Measurements from ENCODE around the gene AKT3.

AKT3 gene

DNA sequence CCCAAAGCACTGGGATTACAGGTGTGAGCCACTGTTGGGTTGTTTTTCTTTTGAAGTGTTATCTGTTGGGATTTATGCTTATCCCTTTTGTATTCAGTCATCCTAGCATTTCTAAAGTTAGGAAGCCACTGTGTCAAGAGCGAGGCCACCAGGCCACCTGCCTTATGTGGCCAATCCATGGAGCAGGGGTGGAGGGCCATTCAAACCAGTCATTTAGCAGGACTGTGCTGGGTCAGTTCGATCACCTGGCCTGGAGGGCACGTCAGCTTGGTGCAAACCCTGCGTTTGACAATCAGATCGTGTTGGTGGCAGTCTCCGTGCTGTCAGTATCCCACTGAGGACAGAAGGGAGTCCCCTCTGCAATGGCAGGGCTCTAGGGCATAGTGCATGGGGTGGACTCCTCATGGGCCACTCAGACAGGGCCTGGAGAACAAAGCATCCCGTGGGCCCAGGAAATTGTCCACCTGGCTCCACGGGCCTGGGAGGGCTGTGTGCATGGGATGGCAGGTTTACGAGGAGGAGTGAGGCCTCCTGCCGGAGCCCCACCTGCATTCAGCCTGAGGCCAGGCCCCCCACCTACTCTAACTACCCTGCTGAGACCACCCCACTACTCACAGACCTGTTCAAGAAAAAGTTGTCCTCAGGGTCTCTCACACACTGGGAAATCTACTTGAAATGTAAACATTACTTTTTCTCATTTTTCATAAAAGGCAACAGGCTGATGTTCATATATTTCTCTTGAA lies 351.9 kb downstream of the AKT3 start:
- H3K4me1 ChIP-seq (ENCODE audit: control insufficient read depth, low read length) = no peaks in the 10 kb centered on the region

DNA sequence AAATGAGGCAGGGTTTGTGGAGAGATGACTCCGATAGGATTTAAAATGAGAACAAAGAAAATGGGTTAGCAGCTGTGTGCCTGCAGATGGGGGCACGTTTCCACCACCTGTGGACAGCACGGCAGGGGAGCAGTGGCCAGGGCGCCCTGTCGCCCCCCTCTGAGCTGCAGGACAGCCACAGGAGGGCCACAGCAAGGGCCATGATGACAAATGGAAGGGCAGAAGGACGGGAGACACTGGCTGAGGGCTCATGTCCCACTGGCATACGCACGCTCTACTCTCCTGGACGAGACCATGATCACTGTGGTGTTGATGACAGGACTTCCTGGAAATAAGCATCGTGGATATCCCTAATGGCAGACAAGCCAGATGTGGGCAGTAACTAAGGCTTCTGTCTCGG lies 353.2 kb downstream of the AKT3 start:
- no peaks in the 10 kb centered on the region for H3K4me1 ChIP-seq (ENCODE audit: control insufficient read depth, low read length)
- H4K20me1 ChIP-seq (ENCODE audit: control insufficient read depth, insufficient read depth, low read depth, low read length) = no peaks in the 10 kb centered on the region
- H3K4me3 ChIP-seq (ENCODE audit: low read length) = no peak overlapping the region
- no peak overlapping the region for H3K27ac ChIP-seq (ENCODE audit: low read depth, low read length)
- no peaks in the 10 kb centered on the region for H3K27me3 ChIP-seq (ENCODE audit: control insufficient read depth, low read length)
- H3K36me3 ChIP-seq (ENCODE audit: control insufficient read depth, low read length) = no peaks in the 10 kb centered on the region
- H3K9me2 ChIP-seq (replicated peaks; ENCODE audit: control insufficient read depth, low read length) = no peaks in the 10 kb centered on the region
- H3K4me2 ChIP-seq (ENCODE audit: low read length) = no peak overlapping the region
- no peaks in the 10 kb centered on the region for H3K9me3 ChIP-seq (ENCODE audit: control insufficient read depth, insufficient read depth, low read length)
- TF ChIP-seq, protein P1, sequence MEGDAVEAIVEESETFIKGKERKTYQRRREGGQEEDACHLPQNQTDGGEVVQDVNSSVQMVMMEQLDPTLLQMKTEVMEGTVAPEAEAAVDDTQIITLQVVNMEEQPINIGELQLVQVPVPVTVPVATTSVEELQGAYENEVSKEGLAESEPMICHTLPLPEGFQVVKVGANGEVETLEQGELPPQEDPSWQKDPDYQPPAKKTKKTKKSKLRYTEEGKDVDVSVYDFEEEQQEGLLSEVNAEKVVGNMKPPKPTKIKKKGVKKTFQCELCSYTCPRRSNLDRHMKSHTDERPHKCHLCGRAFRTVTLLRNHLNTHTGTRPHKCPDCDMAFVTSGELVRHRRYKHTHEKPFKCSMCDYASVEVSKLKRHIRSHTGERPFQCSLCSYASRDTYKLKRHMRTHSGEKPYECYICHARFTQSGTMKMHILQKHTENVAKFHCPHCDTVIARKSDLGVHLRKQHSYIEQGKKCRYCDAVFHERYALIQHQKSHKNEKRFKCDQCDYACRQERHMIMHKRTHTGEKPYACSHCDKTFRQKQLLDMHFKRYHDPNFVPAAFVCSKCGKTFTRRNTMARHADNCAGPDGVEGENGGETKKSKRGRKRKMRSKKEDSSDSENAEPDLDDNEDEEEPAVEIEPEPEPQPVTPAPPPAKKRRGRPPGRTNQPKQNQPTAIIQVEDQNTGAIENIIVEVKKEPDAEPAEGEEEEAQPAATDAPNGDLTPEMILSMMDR (IDR thresholded peaks at IDR 0.05; ENCODE audit: low read depth, low read length, poor library complexity, severe bottlenecking) = no peak
- no peak for TF ChIP-seq EZH2phosphoT487 (IDR thresholded peaks at IDR 0.05; ENCODE audit: borderline replicate concordance, low read length)
- no peaks in the 10 kb centered on the region for H3F3A ChIP-seq (ENCODE audit: control insufficient read depth, insufficient read depth)
- no peaks in the 10 kb centered on the region for H3K79me2 ChIP-seq (ENCODE audit: control insufficient read depth, low read length)

More for the DNA sequence above, 351.9 kb downstream of the AKT3 start:
- H3K4me3 ChIP-seq (ENCODE audit: low read length) = no peak overlapping the region
- H3K9me3 ChIP-seq (ENCODE audit: control insufficient read depth, insufficient read depth, low read length) = no peaks in the 10 kb centered on the region
- no peaks in the 10 kb centered on the region for H3K36me3 ChIP-seq (ENCODE audit: control insufficient read depth, low read length)
- no peaks in the 10 kb centered on the region for H3K27me3 ChIP-seq (ENCODE audit: control insufficient read depth, low read length)
- H3K27ac ChIP-seq (ENCODE audit: low read depth, low read length) = no peak overlapping the region
- TF ChIP-seq EZH2phosphoT487 (IDR thresholded peaks at IDR 0.05; ENCODE audit: borderline replicate concordance, low read length) = no peak
- TF ChIP-seq, protein P1 (IDR thresholded peaks at IDR 0.05; ENCODE audit: low read depth, low read length, poor library complexity, severe bottlenecking) = no peak
- H3K4me2 ChIP-seq (ENCODE audit: low read length) = no peak overlapping the region
- no peaks in the 10 kb centered on the region for H4K20me1 ChIP-seq (ENCODE audit: control insufficient read depth, insufficient read depth, low read depth, low read length)
- H3K9me2 ChIP-seq (replicated peaks; ENCODE audit: control insufficient read depth, low read length) = no peaks in the 10 kb centered on the region
- no peaks in the 10 kb centered on the region for H3F3A ChIP-seq (ENCODE audit: control insufficient read depth, insufficient read depth)
- H3K79me2 ChIP-seq (ENCODE audit: control insufficient read depth, low read length) = no peaks in the 10 kb centered on the region

DNA sequence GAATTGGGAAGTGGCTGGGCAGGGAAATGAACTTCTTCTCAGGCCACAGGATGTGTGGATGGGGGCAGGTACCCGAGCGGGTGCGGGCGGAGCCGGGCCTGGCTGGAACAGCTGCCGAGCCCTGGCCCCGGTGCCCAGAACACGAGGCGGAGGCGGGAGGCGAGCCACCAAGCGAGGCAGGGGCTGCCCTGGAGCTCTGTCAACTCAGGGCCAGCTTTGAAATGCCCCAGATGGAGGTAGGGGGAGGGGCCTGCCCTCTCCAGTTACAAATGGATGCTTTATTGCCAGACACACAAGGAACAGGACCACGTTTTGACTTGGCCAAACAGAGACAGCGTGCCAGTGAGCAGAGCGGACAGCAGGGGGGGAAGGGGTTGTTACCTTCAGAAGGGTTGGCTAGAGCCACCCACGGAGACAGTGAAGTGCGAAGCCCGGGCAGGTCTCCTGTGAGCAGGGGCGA lies 353.8 kb downstream of the AKT3 start:
- TF ChIP-seq, protein P1 (IDR thresholded peaks at IDR 0.05; ENCODE audit: low read depth, low read length, poor library complexity, severe bottlenecking) = no peak
- TF ChIP-seq EZH2phosphoT487 (IDR thresholded peaks at IDR 0.05; ENCODE audit: borderline replicate concordance, low read length) = no peak
- no peaks in the 10 kb centered on the region for H3K36me3 ChIP-seq (ENCODE audit: control insufficient read depth, low read length)
- H3K9me2 ChIP-seq (replicated peaks; ENCODE audit: control insufficient read depth, low read length) = no peaks in the 10 kb centered on the region
- no peaks in the 10 kb centered on the region for H3K9me3 ChIP-seq (ENCODE audit: control insufficient read depth, insufficient read depth, low read length)
- no peak overlapping the region for H3K27ac ChIP-seq (ENCODE audit: low read depth, low read length)
- H3K79me2 ChIP-seq (ENCODE audit: control insufficient read depth, low read length) = no peaks in the 10 kb centered on the region
- H3K4me2 ChIP-seq (ENCODE audit: low read length) = no peak overlapping the region
- H3K4me3 ChIP-seq (ENCODE audit: low read length) = no peak overlapping the region
- no peaks in the 10 kb centered on the region for H3K4me1 ChIP-seq (ENCODE audit: control insufficient read depth, low read length)
- H3F3A ChIP-seq (ENCODE audit: control insufficient read depth, insufficient read depth) = no peaks in the 10 kb centered on the region
- no peaks in the 10 kb centered on the region for H4K20me1 ChIP-seq (ENCODE audit: control insufficient read depth, insufficient read depth, low read depth, low read length)
- no peaks in the 10 kb centered on the region for H3K27me3 ChIP-seq (ENCODE audit: control insufficient read depth, low read length)
